ENCODE results near the gene KDF1. TPM values are rescaled to one million over a fixed set of nuclear protein-coding genes. Genes with fewer than 3 reads are reported as not detected.
A peak's percentile ranks its signal among the peaks of the same experiment; 100 is the strongest.
"Not testable (repeated sequence)": the region's sequence is repeated elsewhere in the genome, so short reads cannot be mapped to it uniquely, and the experiment has no call there.

The KDF1 gene
- polyA plus RNA-seq, 4 donors = 19.9 to 30.8 (median 27.1) TPM

GRCh38 chr1:26996665-26997064 is 36.4 kb upstream of the KDF1 start:
- peaks cover 3 to 58% (median 12%) of the 10 kb centered on the region in 3 donors for H3K4me1 ChIP-seq (ENCODE audit: control insufficient read depth in 3 of 3, insufficient read depth in 2 of 3, low read depth in 1 of 3, low read length in 2 of 3)
- no peaks in the 10 kb centered on the region for H3K9me3 ChIP-seq (ENCODE audit: control insufficient read depth in 2 of 2, insufficient read depth in 1 of 2, low read depth in 1 of 2, low read length in 1 of 2)
- FAIRE-seq = no peak
- 76 to 82% (median 82%) methylated on average over 4 of the region's 4 CpGs for WGBS, 3 donors
- no peak overlapping the region for H3K27ac ChIP-seq (ENCODE audit: low read depth in 1 of 3, low read length in 2 of 3)
- no peak overlapping the region for H3K4me3 ChIP-seq (ENCODE audit: low read depth in 1 of 3, low read length in 3 of 3)
- peaks cover 3 to 23% (median 16%) of the 10 kb centered on the region in 3 donors for H3K27me3 ChIP-seq (ENCODE audit: control insufficient read depth in 3 of 3, insufficient read depth in 3 of 3, low read length in 3 of 3)
- peaks cover 0 to 20% (median 2%) of the 10 kb centered on the region in 3 donors for H3K36me3 ChIP-seq (ENCODE audit: control insufficient read depth in 3 of 3, insufficient read depth in 2 of 3, low read depth in 1 of 3, low read length in 3 of 3)
- no peak for DNase-seq

GRCh38 chr1:26996024-26996423 is 35.8 kb upstream of the KDF1 start:
- 87 to 91% (median 87%) methylated on average over 1 of the region's 1 CpG for whole genome bisulfite sequencing, 3 donors
- no peak overlapping the region for H3K27ac ChIP-seq (ENCODE audit: low read depth in 1 of 3, low read length in 2 of 3)
- no peak overlapping the region for H3K4me3 ChIP-seq (ENCODE audit: low read depth in 1 of 3, low read length in 3 of 3)
- H3K4me1 ChIP-seq (ENCODE audit: control insufficient read depth in 3 of 3, insufficient read depth in 2 of 3, low read depth in 1 of 3, low read length in 2 of 3) = peaks cover 6 to 60% (median 17%) of the 10 kb centered on the region in 3 donors
- peaks cover 3 to 24% (median 16%) of the 10 kb centered on the region in 3 donors for H3K27me3 ChIP-seq (ENCODE audit: control insufficient read depth in 3 of 3, insufficient read depth in 3 of 3, low read length in 3 of 3)
- no peak for FAIRE-seq
- H3K9me3 ChIP-seq (ENCODE audit: control insufficient read depth in 2 of 2, insufficient read depth in 1 of 2, low read depth in 1 of 2, low read length in 1 of 2) = no peaks in the 10 kb centered on the region
- peaks cover 0 to 20% (median 2%) of the 10 kb centered on the region in 3 donors for H3K36me3 ChIP-seq (ENCODE audit: control insufficient read depth in 3 of 3, insufficient read depth in 2 of 3, low read depth in 1 of 3, low read length in 3 of 3)
- DNase-seq = no peak

GRCh38 chr1:26994787-26995517 is 34.7 kb upstream of the KDF1 start:
- H3K4me1 ChIP-seq (ENCODE audit: control insufficient read depth in 3 of 3, insufficient read depth in 2 of 3, low read depth in 1 of 3, low read length in 2 of 3) = peaks cover 8 to 70% (median 18%) of the 10 kb centered on the region in 3 donors
- peak in 1 of 2 donors; percentile 11 for DNase-seq

GRCh38 chr1:26994020-26994786 is 33.9 kb upstream of the KDF1 start:
- 0 to 3% (median 1%) methylated on average over 35 to 97 of the region's 97 CpGs for WGBS, 3 donors
- peaks cover 3 to 24% (median 16%) of the 10 kb centered on the region in 3 donors for H3K27me3 ChIP-seq (ENCODE audit: control insufficient read depth in 3 of 3, insufficient read depth in 3 of 3, low read length in 3 of 3)
- H3K4me3 ChIP-seq (ENCODE audit: low read depth in 1 of 3, low read length in 3 of 3) = peak overlapping the region; percentile 48 to 66 (median 62)
- no peaks in the 10 kb centered on the region for H3K9me3 ChIP-seq (ENCODE audit: control insufficient read depth in 2 of 2, insufficient read depth in 1 of 2, low read depth in 1 of 2, low read length in 1 of 2)
- DNase-seq (peak in 1 of 2 donors; percentile 69), FAIRE-seq (no peak)
- peaks cover 8 to 63% (median 18%) of the 10 kb centered on the region in 3 donors for H3K4me1 ChIP-seq (ENCODE audit: control insufficient read depth in 3 of 3, insufficient read depth in 2 of 3, low read depth in 1 of 3, low read length in 2 of 3)
- H3K27ac ChIP-seq (ENCODE audit: low read depth in 1 of 3, low read length in 2 of 3) = peak overlapping the region in 1 of 3 donors; percentile 55
- H3K36me3 ChIP-seq (ENCODE audit: control insufficient read depth in 3 of 3, insufficient read depth in 2 of 3, low read depth in 1 of 3, low read length in 3 of 3) = peaks cover 0 to 12% (median 0%) of the 10 kb centered on the region in 3 donors

More at GRCh38 chr1:26994787-26995517, 34.7 kb upstream of the KDF1 start:
- H3K9me3 ChIP-seq (ENCODE audit: control insufficient read depth in 2 of 2, insufficient read depth in 1 of 2, low read depth in 1 of 2, low read length in 1 of 2) = no peaks in the 10 kb centered on the region
- no peak for FAIRE-seq
- peak overlapping the region in 2 of 3 donors; percentile 62 to 66 for H3K4me3 ChIP-seq (ENCODE audit: low read depth in 1 of 3, low read length in 3 of 3)
- WGBS, 3 donors = 26 to 43% (median 37%) methylated on average over 15 of the region's 15 CpGs
- H3K27ac ChIP-seq (ENCODE audit: low read depth in 1 of 3, low read length in 2 of 3) = peak overlapping the region in 1 of 3 donors; percentile 55
- peaks cover 3 to 24% (median 16%) of the 10 kb centered on the region in 3 donors for H3K27me3 ChIP-seq (ENCODE audit: control insufficient read depth in 3 of 3, insufficient read depth in 3 of 3, low read length in 3 of 3)
- H3K36me3 ChIP-seq (ENCODE audit: control insufficient read depth in 3 of 3, insufficient read depth in 2 of 3, low read depth in 1 of 3, low read length in 3 of 3) = peaks cover 0 to 15% (median under 1%) of the 10 kb centered on the region in 3 donors

- peak within 1 kb of the TSS in 1 of 3 donors; percentile 55 for H3K27ac ChIP-seq (ENCODE audit: low read depth in 1 of 3, low read length in 2 of 3)
- no peak for FAIRE-seq
- 1% methylated on average over 28 to 59 of the region's 61 CpGs for WGBS, 3 donors
Observed at GRCh38 chr1:26993237-26994019, 33.2 kb upstream of the KDF1 start, which contains the start of gene TRNP1. TRNP1 (plus strand) TSS chr1:26993692; CDS start chr1:26993787, 95 bp downstream.

GRCh38 chr1:26991310-26992116 is 31.2 kb upstream of the KDF1 start:
- FAIRE-seq = no peak
- Histone ChIP-seq H3K36me3 (ENCODE audit: control insufficient read depth in 3 of 3, insufficient read depth in 2 of 3, low read depth in 1 of 3, low read length in 3 of 3) (peaks cover 0 to 6% (median 0%) of the 10 kb centered on the region in 3 donors), H3K27ac (ENCODE audit: low read depth in 1 of 3, low read length in 2 of 3) (peak overlapping the region in 2 of 3 donors; percentile 55 to 76), H3K4me1 (ENCODE audit: control insufficient read depth in 3 of 3, insufficient read depth in 2 of 3, low read depth in 1 of 3, low read length in 2 of 3) (peaks cover 8 to 44% (median 13%) of the 10 kb centered on the region in 3 donors), H3K4me3 (ENCODE audit: low read depth in 1 of 3, low read length in 3 of 3) (no peak overlapping the region), H3K27me3 (ENCODE audit: control insufficient read depth in 3 of 3, insufficient read depth in 3 of 3, low read length in 3 of 3) (peaks cover 3 to 24% (median 16%) of the 10 kb centered on the region in 3 donors), H3K9me3 (ENCODE audit: control insufficient read depth in 2 of 2, insufficient read depth in 1 of 2, low read depth in 1 of 2, low read length in 1 of 2) (no peaks in the 10 kb centered on the region)
- 45 to 52% (median 48%) methylated on average over 10 of the region's 10 CpGs for WGBS, 3 donors
- no peak for DNase-seq

More at GRCh38 chr1:26993237-26994019, 33.2 kb upstream of the KDF1 start, which contains the start of gene TRNP1:
- Histone ChIP-seq H3K4me1 (ENCODE audit: control insufficient read depth in 3 of 3, insufficient read depth in 2 of 3, low read depth in 1 of 3, low read length in 2 of 3) (peaks cover 8 to 56% (median 17%) of the 10 kb centered on the region in 3 donors), H3K4me3 (ENCODE audit: low read depth in 1 of 3, low read length in 3 of 3) (peak within 1 kb of the TSS; percentile 48 to 66 (median 62)), H3K27me3 (ENCODE audit: control insufficient read depth in 3 of 3, insufficient read depth in 3 of 3, low read length in 3 of 3) (peaks cover 3 to 24% (median 16%) of the 10 kb centered on the region in 3 donors), H3K36me3 (ENCODE audit: control insufficient read depth in 3 of 3, insufficient read depth in 2 of 3, low read depth in 1 of 3, low read length in 3 of 3) (peaks cover 0 to 10% (median 0%) of the 10 kb centered on the region in 3 donors), H3K9me3 (ENCODE audit: control insufficient read depth in 2 of 2, insufficient read depth in 1 of 2, low read depth in 1 of 2, low read length in 1 of 2) (no peaks in the 10 kb centered on the region)
- DNase-seq = peak in 1 of 2 donors; percentile 69

GRCh38 chr1:26989403-26990109 is 29.3 kb upstream of the KDF1 start:
- H3K4me3 ChIP-seq (ENCODE audit: low read depth in 1 of 3, low read length in 3 of 3); H3K9me3 ChIP-seq (ENCODE audit: control insufficient read depth in 2 of 2, insufficient read depth in 1 of 2, low read depth in 1 of 2, low read length in 1 of 2); DNase-seq; FAIRE-seq; H3K27ac ChIP-seq (ENCODE audit: low read depth in 1 of 3, low read length in 2 of 3); H3K36me3 ChIP-seq (ENCODE audit: control insufficient read depth in 3 of 3, insufficient read depth in 2 of 3, low read depth in 1 of 3, low read length in 3 of 3): not testable (repeated sequence)
- peaks cover 8 to 29% (median 13%) of the 10 kb centered on the region in 3 donors for H3K4me1 ChIP-seq (ENCODE audit: control insufficient read depth in 3 of 3, insufficient read depth in 2 of 3, low read depth in 1 of 3, low read length in 2 of 3)
- 84 to 87% (median 86%) methylated on average over 12 of the region's 12 CpGs for WGBS, 3 donors
- peaks cover 3 to 14% (median 8%) of the 10 kb centered on the region in 3 donors for H3K27me3 ChIP-seq (ENCODE audit: control insufficient read depth in 3 of 3, insufficient read depth in 3 of 3, low read length in 3 of 3)
